GM19099 (cell line): ENCODE results near the gene GATA2.

Source experiments
- POLR2A ChIP-seq: IDR thresholded peaks from 3 replicates; pipeline ENCODE4 v1.6.1; 2011; ENCODE audit warnings: low read depth; ENCODE audit not compliant: insufficient read length; ENCODE audit errors: extremely low read depth

The GATA2 gene

DNA sequence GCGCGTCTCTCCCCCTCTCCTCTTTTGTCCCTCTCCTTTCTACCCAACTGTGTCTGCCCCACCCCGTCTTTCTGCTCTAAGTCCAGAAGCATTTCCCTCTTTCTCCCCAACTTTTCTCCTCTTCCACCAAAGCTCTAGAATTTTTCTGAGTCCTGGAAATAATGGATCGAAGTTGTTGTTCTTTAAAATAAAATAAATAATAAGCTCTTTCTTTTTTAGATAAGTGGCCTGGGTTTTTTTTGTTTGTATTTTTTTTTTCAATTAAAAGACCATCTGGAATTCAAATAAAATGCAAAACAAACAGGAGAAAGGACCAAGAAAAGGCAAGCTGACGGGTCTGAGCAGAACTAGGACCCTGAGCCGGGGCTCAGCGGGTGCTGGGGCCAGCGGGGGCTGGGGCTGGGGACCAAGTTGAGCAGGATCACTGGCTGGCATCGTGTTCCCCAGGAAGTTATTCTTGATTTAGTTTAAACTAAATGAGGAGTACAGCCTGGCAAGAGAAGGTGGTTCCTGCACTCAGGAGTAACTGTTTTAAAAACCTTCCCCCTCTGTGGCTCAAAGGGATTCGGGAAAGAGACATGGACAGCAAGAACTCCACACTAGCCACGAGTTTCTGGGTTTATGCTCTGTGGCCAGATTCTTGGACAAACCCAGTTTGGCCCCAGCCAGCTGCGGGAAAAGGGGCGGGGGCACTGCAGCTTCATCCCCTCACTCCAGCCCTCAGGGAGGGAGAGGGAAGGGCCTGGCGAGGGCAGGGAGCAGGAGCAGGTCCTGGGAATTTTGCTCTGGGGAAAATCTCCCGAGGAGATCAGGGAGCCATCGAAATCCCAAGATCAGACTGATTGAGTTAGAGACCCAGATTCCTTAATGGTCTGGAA lies 8.4 kb downstream of the GATA2 start:
- no peak for TF ChIP-seq POLR2A

DNA sequence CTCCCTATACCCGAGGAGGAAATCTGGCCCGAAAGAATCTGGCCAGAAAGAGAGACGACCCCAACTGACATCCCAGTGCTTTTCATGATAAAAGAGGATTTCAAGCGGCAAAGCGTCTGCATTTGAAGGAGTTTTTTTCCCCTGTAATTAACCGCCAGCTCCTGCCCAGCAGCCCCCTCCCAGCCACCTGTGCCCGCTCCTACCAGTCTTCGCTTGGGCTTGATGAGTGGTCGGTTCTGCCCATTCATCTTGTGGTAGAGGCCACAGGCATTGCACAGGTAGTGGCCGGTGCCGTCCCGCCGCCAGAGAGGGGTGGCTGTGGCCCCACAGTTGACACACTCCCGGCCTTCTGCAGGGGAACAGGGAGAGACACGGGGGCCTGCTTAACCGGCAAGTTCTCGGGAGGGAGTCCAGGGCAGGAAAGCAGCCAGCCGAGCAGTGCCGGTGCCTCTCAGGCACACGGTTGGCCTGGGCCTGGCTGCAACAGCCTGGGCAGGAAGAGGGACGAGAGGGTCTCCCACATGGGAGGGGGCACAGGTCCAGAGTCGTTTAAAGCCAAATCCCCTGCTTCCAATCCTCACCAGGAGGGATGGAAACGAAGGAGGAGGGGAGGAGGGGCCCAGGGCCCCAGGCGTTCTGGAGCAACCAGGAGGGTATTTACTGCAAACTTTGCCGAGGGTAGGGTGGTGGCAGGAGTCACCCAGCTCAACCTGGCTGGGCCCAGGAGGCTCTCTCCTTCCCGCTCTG lies 9.2 kb downstream of the GATA2 start:
- TF ChIP-seq POLR2A = no peak

DNA sequence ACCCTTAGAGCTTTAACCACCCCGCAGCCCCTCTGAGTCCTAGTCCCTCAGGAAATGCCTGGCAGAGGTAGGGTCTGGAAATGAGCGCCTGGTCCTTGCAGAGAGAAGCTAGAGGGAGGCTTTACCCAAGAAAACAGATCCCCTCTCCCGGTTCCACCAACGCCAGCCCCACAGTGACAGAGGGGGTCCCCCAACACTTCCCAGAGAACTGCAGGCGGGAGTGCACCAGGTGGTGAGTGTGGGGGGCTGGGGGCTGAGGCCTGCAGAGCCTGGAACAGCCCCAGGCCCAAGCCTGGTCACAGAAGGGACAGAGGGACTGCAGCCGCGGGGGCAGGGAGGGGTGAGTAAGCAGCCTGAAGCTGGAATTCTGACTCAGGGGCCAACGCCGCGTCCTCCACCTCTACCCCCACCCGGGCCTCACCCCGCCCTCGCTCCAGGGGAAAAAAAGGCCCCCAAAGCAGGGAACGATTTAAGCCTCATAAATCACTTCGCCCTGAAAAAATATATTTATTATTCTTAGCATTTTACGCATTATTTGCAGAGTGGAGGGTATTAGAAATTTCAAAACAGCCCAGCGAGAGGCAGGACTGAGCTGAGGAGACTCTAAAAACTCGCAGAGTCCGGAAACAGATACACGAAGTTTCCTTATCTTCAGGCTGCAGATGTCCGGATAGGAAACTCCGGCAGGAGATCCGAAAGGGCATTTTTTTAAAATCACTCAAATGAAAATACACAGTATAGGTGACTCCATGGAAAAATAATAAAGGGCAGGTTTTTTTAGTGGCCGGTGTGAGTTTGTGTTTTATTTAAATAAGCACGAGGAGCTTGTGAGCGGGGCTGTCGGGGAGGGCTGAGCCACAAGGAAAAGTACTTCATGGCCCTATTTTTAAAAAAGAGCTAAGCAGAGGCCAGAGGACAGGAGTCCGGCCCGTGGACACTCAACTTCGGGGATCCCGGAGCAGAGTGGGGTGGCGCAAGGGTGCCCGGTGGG lies 10.0 kb downstream of the GATA2 start:
- TF ChIP-seq POLR2A = no peak

DNA sequence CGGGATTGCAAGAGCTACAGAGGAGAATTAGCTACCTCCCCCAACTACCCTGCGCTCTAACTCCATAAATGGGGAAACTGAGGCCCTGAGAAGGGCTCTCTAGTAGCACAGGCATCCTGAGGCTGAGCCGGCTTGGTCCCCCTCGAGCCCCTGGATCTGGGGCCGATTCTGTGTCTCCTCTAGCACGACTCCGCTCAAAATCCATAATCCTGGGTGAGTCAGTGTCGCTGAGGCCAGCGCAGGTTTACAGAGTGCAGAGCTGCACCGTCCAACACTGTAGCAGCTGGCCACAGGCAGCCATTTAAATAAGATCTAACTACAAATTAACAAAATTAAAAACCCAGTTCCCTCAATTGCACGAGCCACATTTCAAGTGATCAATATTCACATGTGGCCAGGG lies 10.8 kb downstream of the GATA2 start:
- no peak for TF ChIP-seq POLR2A

DNA sequence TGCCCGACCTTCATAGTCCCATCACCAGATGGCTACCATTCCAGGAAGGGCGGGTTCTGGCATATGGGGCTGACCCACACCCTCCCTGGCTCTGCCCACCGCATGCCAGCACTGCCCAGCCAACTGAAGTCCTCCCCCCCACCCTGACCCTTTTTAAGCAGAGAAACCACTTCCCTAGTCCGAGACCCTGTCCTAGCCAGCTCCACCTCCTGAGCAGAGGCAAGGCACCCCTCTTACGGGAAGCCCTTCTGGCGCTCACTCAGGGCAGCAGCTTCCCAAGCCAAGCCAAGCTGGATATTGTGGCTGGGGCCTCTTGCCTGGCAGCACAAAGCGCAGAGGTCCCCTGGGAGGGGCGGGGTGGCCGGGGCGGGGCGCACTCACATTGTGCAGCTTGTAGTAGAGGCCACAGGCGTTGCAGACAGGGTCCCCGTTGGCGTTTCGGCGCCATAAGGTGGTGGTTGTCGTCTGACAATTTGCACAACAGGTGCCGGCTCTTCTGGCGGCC lies 11.5 kb downstream of the GATA2 start:
- no peak for TF ChIP-seq POLR2A

DNA sequence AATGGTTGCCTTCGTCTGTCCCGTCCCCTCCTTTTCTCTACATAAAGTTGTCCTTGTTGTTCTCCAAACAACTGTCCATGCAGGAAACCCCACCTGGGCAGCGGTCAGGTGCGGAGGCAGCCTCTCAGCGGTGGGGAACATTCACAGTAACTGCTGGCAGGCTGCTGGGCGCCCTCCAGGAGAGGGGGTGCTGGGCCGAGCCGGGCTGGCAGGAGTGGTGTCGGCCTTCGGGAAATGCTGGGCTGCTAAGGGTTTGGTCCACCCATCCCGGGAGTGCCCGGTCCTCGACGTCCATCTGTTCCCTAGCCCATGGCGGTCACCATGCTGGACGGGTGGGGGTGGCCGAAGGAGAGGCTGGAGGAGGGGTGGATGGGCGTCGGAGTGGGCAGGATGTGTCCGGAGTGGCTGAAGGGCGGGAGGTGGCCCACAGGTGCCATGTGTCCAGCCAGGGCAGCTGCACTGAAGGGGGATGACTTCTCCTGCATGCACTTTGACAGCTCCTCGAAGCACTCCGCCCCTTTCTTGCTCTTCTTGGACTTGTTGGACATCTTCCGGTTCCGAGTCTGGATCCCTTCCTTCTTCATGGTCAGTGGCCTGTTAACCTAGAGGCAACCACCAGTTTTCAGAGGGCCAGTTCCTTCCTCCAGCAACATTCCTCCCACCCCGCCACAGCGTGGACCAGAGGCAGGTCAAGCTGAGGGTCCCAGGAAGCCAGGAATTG lies 12.1 kb downstream of the GATA2 start:
- no peak for TF ChIP-seq POLR2A

DNA sequence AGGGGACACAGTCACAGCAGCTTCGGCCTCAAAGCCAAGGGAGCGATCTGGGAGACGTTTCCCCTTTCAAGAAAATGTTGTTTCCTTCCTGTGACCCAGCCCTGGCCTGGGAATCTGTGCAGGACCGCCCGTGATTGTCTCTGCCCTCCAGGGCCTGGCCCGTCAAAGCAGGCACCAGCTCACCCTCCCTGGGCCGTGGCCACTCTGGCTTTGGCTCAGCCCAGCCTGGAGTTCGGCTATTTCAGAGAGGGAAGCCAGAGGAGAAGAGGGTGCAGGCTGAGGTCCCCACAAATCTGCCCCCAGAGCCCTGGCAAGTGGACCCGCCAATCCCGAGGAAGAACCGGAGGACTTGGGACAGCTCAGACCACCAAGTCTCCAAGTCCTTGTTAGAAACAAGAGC lies 12.7 kb downstream of the GATA2 start:
- TF ChIP-seq POLR2A = no peak

DNA sequence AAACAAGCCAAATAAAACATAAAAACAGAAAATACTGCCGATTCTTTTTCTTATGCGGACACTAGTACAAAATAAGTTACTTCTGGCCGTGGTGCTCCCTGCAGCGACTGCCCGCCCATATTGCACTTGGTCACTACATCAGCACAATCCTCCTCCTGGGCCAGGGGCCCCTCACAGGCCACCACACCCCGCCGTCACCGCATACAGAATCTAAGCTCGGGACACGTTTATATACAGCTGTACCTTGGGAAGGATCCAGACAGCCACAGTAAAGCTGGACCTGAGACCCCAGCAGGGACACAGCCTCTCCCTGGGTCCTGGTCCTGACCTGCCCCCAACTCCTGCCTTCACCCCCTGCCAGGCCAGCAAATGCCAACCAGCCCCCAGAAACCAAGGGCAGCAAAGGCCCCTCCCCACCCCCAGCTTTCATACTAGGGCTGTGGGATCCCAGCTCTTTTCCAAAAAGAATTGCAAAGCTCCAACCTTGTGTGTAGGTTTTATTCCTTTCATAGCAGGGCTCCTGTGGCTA lies 13.4 kb downstream of the GATA2 start:
- no peak for TF ChIP-seq POLR2A

DNA sequence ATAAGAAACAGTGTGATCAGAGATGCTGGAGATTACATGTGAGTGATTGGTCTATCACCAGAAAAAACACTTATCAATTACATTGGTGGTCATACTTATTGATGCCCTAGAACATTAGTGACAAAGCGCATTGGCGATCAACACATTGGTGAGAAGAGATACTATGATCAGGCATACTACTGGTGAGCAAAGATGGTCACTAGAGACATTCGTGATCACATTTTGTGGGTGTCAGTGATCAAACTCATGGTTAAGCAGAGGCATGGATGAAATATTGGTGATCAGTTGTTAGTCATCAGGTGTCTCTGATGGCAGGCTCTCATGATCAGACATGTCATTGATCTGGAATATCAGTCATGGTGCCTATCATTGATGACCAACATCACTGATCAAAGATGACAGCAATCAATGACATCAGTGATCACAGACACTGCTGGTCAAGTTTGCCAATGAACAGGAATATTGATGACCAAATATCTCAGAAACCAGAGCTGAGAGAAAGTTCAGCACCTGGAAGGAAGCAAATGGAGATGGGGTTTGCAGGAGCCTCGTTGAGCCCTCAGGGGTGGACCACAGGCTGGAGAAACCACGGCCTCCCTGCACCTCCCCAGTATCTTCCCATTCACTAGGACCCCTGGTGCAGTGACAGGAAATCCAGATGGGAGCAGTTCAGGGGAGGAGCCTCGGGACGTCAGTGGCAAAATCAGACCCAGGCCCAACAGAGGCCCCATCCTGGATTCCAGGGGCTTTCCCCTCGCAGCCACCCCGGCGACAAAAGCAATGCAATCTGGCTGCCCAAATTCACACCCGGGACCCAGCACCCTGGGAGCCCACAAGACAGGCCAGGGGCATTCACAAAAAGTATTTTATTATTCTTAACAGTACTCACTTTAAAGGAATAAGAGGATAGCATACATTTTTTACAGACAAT lies 14.2 kb downstream of the GATA2 start:
- no peak for TF ChIP-seq POLR2A

DNA sequence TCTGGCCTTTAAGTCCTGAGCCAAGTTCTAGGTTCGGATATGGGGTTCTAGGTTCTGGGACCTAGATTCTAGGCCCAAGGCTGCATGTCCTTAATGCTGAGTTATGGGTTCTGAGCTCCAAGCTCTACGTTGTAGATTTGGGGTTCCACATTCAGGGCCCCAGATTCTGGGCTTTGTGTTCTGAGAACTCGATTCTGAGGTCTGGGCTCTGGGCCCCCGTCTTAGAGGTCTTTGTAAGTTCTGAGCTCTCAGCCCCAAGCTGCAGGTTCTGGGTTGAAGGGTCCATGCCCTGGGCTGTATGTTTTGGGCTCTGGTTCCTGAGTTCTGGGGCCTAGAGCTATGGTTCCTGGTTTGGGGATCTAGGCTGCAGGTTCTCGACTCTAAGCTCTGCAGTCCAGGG lies 16.3 kb downstream of the GATA2 start:
- no peak for TF ChIP-seq POLR2A

DNA sequence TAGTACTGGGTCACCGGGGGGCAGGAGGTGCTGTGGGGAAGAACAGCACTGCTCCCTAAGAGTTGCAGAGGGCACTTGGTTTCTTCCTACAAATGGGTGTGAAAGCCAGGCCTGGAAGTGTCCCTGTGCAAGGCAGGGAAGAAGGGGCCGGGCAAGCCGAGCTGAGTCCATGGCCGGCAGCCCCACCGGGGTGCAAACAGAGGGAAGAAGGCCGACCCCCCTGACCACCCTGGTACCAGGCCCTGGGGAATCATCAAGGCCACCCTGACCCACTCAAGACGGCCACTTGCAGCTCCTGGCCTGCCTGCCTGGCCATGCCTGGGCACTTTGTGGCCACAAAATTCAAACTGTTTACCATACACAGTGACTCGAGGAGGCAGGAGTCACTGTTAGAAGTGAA lies 17.6 kb downstream of the GATA2 start:
- no peak for TF ChIP-seq POLR2A

DNA sequence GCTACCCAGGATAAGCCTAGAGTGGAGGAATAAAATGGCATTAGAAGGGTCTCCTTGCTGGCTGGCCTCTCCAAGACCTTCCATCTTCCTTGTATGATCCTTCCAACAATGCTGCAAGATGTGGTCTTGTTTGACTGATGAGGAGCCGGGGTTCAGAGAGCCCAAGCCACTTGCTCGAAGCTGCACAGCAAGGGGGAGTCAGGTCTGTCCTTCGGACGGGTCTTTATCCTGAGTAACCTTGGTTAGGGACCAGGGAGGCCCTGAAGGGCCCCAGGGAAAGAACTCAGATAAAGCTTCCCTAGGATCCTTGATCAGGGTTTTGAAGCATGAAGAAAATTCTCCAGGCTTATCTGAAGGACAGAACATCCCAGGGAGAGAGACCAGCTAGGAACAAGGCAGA lies 19.3 kb downstream of the GATA2 start:
- no peak for TF ChIP-seq POLR2A

DNA sequence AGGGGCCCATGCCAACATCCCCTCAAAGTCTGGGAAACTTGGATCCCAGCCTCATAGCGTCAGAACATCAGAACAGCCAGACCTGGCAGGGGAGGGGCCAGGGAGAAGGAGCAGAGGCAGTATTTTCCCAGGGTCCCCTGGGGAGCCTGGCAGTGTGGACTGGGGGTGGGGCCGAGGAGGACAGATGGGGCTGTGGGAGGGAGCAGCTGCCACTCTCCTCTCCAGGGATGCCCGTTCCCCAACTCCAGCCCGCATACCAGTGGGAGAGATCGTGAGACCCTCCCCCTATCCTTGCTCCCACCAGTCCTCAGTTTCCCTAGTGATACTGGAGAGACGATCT lies 19.9 kb downstream of the GATA2 start:
- TF ChIP-seq POLR2A = no peak
